Hippocampal formation (tissue), 2 donors: Measurements from ENCODE around the gene CASK.

Source experiments
- DNase-seq, 2 donors: peaks; one replicate each; lab custom pipeline; 2025; lab: John Stamatoyannopoulos, UW

Gene CASK

DNA sequence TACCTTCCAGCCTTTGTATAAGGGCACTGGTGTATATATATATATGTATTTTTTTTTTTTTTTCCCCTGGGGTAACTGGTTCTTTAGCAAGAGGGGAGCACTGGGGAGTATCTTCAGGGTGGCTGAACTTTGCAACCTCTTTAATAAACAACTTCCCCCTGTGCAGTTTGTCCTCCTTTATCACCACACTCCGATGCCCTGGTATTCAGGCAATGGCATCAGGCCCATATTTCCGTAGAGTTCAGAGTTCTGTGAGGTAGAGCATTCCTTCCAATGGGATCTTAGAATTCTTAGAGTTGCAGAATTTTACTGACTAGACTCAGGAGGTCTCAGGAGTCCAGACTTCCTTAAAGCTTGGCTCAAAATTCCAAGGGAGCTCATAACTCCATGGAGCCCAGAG, 451.6 kb downstream of the CASK start:
- DNase-seq, result no peak

DNA sequence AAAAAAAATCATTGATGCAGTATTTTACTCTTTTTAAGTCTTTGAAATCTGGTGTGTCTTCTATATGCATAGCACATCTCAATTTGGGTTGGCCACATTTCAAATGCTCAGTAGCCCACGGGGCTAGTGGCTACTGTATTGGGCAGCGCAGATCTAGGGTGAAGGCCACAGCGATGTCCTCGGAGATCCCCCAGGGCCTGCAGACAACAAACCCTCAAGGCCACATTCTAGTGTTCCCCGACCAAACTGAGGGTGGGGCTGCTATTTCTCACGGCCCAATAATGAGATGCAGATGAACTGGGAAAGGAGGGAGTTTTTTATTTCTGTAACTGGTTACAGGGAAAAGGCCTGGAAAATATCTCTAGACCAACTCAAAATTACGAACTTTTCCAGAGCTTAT, 452.6 kb downstream of the CASK start:
- no peak for DNase-seq

DNA sequence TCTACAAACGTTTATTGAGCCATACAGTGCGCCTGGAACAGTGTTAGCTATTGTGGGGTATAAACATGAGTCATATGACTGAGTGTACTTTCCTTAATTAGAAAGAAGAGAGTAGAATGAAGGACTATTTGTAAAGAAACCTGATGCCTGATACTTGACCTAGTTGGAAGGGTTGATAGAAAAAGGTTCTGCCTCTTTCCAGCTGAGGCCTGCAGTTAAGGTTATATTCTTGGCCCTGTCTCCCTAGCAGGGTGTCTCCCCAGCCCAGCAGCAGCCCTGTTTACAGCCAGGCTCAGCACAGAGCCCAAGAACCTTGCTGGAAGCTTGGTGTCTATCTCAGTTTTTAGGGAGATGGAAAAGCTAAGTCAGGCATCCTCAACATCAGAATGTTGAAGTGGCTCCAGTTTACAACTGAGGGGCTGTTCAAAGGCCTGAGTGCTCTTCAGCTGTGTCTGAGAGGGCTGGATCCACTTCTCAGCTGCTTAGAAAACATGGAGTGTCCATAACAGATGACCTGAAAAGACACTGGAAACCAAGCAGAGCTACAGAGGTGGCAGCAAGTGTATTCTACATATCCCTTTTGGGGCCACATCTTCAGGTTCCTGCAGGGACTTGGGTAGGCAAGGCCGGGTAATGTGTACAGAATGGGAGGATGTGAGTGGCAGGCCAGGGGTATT, 454.6 kb downstream of the CASK start:
- no peak for DNase-seq
